Kidney epithelial cell (primary cell): Measurements from ENCODE around the gene SESN1. TPM values are rescaled to one million over a fixed set of nuclear protein-coding genes. Genes with fewer than 3 reads are reported as not detected.

Source experiments
- DNase-seq: peaks from one replicate; pipeline ENCODE4 v3.0.0-alpha.2; 2010; ENCODE audit warnings: low read depth
- H3K27me3 ChIP-seq: 2 replicates; pipeline ENCODE4 v1.6.0; 2011; ENCODE audit warnings: low read length; ENCODE audit not compliant: control insufficient read depth, insufficient read depth
- H3K36me3 ChIP-seq: 2 replicates; pipeline ENCODE4 v1.5.1; 2011; ENCODE audit warnings: low read length; ENCODE audit not compliant: control insufficient read depth, insufficient read depth
- H3K4me3 ChIP-seq: 2 replicates; pipeline ENCODE4 v1.5.1; 2011; ENCODE audit warnings: low read depth, mild to moderate bottlenecking, control low read depth, low read length
- total RNA-seq: library from RNA; depleted of rRNA; stranded (reverse); fragments of >200 nt; gene quantifications from 2 replicates; pipeline ENCODE4 v1.2.3, GENCODE V29; 2015
- TF ChIP-seq, protein P1 (sequence below): IDR thresholded peaks from 2 replicates; pipeline ENCODE4 v1.5.1; 2011; ENCODE audit warnings: mild to moderate bottlenecking, moderate library complexity, low read length, control low read depth, inconsistent platforms; ENCODE audit not compliant: insufficient read depth, poor library complexity, severe bottlenecking

SESN1 gene
- total RNA-seq, 1 donor from 2014 or later: 13.2 TPM

- Histone ChIP-seq H3K4me3 (no peak overlapping the region), H3K27me3 (no peaks in the 10 kb centered on the region), H3K36me3 (no peaks in the 10 kb centered on the region)
- TF ChIP-seq, protein P1, sequence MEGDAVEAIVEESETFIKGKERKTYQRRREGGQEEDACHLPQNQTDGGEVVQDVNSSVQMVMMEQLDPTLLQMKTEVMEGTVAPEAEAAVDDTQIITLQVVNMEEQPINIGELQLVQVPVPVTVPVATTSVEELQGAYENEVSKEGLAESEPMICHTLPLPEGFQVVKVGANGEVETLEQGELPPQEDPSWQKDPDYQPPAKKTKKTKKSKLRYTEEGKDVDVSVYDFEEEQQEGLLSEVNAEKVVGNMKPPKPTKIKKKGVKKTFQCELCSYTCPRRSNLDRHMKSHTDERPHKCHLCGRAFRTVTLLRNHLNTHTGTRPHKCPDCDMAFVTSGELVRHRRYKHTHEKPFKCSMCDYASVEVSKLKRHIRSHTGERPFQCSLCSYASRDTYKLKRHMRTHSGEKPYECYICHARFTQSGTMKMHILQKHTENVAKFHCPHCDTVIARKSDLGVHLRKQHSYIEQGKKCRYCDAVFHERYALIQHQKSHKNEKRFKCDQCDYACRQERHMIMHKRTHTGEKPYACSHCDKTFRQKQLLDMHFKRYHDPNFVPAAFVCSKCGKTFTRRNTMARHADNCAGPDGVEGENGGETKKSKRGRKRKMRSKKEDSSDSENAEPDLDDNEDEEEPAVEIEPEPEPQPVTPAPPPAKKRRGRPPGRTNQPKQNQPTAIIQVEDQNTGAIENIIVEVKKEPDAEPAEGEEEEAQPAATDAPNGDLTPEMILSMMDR: no peak
- DNase-seq: no peak
Observed at GRCh38 chr6:109034526-109034925, 60.1 kb downstream of the SESN1 start.

- Histone ChIP-seq H3K27me3 (no peaks in the 10 kb centered on the region), H3K36me3 (no peaks in the 10 kb centered on the region), H3K4me3 (no peak overlapping the region)
- TF ChIP-seq, protein P1: no peak
- DNase-seq: no peak
Observed at GRCh38 chr6:109033655-109034054, 61.0 kb downstream of the SESN1 start.

DNA sequence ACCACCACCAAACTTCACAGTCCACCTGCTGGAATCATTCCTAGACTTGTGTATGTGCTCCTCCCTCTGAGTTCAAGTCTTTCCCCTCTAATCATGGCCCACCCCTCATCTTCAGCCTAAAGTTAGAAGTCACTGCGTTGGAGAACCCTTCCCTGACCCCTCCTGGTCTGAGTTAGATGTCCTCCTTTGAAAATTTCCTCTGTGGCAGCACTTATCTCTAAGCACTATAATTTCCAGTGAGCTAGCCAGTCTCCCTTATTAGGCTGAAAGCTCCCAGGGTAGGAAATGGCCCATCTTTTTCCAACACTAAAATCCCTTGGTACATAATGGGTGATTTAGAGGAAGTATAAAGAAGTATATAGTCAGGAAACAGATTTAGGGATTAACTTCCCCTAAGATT, 63.2 kb downstream of the SESN1 start:
- TF ChIP-seq, protein P1: no peak
- H3K36me3 ChIP-seq: no peaks in the 10 kb centered on the region
- H3K27me3 ChIP-seq: no peaks in the 10 kb centered on the region
- no peak overlapping the region for H3K4me3 ChIP-seq
- no peak for DNase-seq

DNA sequence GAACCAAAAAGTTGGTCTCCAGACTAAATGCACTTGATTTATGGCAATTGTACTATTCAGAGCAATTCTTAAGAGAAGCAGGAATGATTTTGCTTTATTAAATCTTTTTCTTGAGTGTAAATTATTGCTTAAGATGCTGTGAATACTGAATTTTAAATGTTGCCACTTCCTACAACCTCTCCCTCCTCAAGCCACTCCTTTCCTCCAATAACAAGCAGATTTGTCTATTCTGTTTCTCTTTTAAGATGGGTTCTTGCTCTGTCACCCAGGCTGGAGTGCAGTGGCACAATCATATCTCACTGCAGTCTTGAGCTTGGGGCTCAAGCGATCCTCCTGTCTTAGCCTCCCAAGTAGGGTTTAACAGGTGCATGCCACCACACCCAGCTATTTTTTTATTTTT, 65.3 kb downstream of the SESN1 start:
- Histone ChIP-seq H3K36me3 (no peaks in the 10 kb centered on the region), H3K4me3 (no peak overlapping the region), H3K27me3 (no peaks in the 10 kb centered on the region)
- TF ChIP-seq, protein P1: no peak
- no peak for DNase-seq

DNA sequence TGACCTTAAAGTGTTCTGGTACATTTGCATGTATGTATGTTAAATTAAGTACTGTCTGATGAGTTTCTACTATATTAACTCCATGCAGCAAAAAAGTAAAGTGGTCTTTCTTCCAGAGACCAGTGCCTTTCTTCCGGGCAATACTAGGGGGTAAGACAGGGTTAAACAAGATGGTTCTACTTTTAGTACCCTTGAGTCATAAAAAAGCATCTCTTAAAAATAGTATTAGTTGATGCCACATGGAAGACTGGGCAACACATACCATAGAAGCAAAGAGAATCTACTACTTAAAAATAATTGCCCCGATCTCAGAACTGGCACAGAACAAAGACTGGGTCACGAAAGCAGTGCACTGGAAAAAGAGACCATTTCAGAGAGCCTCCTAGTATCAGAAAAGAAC, 66.2 kb downstream of the SESN1 start:
- no peak for DNase-seq
- Histone ChIP-seq H3K4me3 (no peak overlapping the region), H3K36me3 (no peaks in the 10 kb centered on the region), H3K27me3 (no peaks in the 10 kb centered on the region)
- TF ChIP-seq, protein P1: no peak

DNA sequence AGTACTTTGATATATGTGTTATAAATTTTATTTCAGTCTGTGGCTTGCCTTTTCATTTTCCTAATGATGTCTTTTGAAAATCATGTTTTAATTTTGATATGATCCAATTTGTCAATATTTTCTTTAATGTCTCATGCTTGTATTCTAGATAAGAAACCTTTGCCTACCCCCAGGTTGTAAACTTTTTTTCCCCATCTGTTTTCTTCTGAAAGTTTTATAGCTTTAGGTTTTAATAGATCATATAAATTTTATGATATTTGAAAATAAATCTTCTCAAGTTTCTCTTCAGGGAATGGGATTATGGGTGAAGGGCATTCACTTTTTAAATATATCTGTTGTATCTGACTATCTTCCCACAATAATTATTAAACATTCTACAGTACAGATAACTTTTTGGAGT, 66.7 kb downstream of the SESN1 start:
- H3K4me3 ChIP-seq: no peak overlapping the region
- no peaks in the 10 kb centered on the region for H3K36me3 ChIP-seq
- H3K27me3 ChIP-seq: no peaks in the 10 kb centered on the region
- TF ChIP-seq, protein P1: no peak
- DNase-seq: no peak
